ENCODE data around the gene TMEM82.

GRCh38 chr1:15730423-15730822 is 11.9 kb upstream of the TMEM82 start:
- no peak for TF ChIP-seq MXI1 (conservative IDR thresholded peaks at IDR 0.05; ENCODE audit: poor library complexity, severe bottlenecking)
- TF ChIP-seq CTCF (IDR thresholded peaks at IDR 0.05; ENCODE audit: poor library complexity, severe bottlenecking), result no peak
- TF ChIP-seq REST (IDR thresholded peaks at IDR 0.05; ENCODE audit: borderline replicate concordance), result no peak
- no peak for TF ChIP-seq EP300 (conservative IDR thresholded peaks at IDR 0.05; ENCODE audit: poor library complexity, severe bottlenecking)
- TF ChIP-seq SMC3 (conservative IDR thresholded peaks at IDR 0.05; ENCODE audit: poor library complexity), result no peak
